ENCODE results near the gene TMEM150B. TPM values are rescaled to one million over a fixed set of nuclear protein-coding genes. Genes with fewer than 3 reads are reported as not detected.

TMEM150B gene
- total and polyA plus RNA-seq, 8 donors: 0.49 to 29.5 (median 0.90) TPM

DNA sequence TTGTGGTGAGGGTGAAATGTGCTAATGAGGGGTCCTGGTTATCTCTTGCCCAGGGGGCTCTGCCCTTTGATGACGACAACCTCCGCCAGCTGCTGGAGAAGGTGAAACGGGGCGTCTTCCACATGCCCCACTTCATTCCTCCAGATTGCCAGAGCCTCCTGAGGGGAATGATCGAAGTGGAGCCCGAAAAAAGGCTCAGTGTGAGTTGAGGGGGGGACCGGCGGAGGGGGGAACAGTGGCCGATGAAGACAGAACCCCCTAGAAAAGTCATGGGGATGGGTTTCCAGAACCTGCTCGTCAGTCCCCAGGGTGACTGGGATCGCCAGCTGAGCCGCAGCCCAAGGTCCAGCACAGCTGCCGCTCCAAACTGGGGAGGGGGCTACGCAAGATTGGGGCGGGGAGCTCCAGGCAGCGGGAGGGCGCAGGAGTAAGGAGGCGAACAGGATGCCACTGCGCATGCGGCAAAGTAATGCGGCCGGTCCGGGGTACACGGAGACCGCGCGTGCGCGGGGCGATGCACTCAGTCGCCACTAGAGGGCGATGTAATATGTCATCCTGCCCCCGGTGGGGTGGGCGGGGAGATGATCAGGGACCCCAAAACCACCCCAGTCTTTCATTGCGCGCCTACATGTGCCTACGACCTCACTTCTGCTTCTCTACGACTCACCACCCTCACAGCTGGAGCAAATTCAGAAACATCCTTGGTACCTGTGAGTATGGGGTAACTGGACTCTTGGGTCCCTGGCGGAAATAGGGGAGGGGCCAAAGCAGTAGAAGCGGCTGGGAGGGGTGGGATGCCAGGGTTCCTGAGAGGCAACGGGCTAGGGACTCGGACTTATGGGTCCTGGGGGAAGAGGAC is 23.5 kb downstream of the TMEM150B start:
- intact Hi-C loops (cut with DNase I): loop anchor here in 1 of 2 donors (10.0 kb wide), 1 partner anchor 83 kb away; the partner anchor contains the start of genes RPL28 and TMEM238

DNA sequence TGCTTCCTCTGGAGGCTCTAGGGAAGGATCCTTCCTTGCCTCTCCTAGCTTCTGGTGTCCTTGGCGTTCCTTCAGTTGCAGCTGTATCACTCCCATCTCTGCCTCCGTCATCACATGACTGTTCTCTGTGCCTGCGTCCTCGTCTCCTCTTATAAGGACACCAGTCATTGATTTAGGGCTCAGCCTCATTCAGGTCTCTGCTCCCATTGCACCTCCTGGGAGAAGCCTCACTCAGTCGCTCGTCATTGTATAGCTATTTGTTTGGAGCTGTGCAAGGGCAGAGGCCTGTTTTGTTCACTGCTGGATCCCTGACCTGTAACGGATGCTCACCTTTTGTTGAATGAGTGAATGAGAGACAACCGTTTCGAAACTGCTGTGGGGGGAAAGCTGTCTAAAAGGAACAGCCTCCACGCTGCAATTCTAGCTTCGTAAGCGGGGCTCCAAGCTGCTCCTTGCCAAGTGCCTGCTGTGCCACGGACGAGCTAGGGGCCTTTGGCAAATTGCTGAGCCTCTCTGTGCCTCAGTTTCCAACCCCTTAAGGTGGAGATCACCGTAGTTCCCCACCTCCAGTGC is 24.2 kb downstream of the TMEM150B start:
- no peak overlapping the region for H3K4me3 ChIP-seq
- no peaks in the 10 kb centered on the region for H3K9me3 ChIP-seq
- peaks cover 0 to 12% of the 10 kb centered on the region in 2 donors for H3K27me3 ChIP-seq
- ATAC-seq (no peak), DNase-seq (no peak)
- H3K4me1 ChIP-seq: peaks cover 0 to 10% of the 10 kb centered on the region in 2 donors
- no peaks in the 10 kb centered on the region for H3K36me3 ChIP-seq
- intact Hi-C loops (cut with DNase I): loop anchor here in 1 of 2 donors (10.0 kb wide), 1 partner anchor 84 kb away; the partner anchor contains the start of genes RPL28 and TMEM238
- no peak overlapping the region for H3K27ac ChIP-seq
- TF ChIP-seq, protein P1, sequence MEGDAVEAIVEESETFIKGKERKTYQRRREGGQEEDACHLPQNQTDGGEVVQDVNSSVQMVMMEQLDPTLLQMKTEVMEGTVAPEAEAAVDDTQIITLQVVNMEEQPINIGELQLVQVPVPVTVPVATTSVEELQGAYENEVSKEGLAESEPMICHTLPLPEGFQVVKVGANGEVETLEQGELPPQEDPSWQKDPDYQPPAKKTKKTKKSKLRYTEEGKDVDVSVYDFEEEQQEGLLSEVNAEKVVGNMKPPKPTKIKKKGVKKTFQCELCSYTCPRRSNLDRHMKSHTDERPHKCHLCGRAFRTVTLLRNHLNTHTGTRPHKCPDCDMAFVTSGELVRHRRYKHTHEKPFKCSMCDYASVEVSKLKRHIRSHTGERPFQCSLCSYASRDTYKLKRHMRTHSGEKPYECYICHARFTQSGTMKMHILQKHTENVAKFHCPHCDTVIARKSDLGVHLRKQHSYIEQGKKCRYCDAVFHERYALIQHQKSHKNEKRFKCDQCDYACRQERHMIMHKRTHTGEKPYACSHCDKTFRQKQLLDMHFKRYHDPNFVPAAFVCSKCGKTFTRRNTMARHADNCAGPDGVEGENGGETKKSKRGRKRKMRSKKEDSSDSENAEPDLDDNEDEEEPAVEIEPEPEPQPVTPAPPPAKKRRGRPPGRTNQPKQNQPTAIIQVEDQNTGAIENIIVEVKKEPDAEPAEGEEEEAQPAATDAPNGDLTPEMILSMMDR (IDR thresholded peaks at IDR 0.05): no peak

More for the DNA sequence above, 23.5 kb downstream of the TMEM150B start:
- peaks cover 0 to 10% of the 10 kb centered on the region in 2 donors for H3K4me1 ChIP-seq
- H3K4me3 ChIP-seq: peak overlapping the region; percentile 5 to 26
- no peaks in the 10 kb centered on the region for H3K9me3 ChIP-seq
- no peaks in the 10 kb centered on the region for H3K36me3 ChIP-seq
- TF ChIP-seq, protein P1 (IDR thresholded peaks at IDR 0.05): peak; percentile 99
- H3K27ac ChIP-seq: no peak overlapping the region
- ATAC-seq (peak; percentile 98), DNase-seq (peak; percentile 77 to 97 (median 92))
- H3K27me3 ChIP-seq: peaks cover 0 to 12% of the 10 kb centered on the region in 2 donors

DNA sequence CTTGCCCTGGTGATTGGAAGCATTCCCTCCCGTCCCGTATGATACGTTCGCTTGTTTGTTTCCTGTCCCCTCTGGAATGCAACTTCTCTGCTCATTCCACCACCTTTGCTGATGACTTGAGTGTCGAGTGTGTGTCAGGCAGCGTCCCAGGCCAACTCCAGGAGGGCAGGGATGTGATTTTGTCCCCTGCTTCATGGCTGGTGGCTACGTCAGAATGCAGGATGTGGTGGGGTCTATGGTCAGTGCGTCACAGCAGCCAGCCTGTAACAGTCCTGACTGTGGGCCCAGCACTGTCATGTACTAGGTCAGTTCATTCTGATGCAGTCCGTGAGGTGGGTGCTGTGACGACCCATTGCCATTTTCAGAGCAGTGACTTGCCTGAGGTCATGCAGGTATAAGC is 25.1 kb downstream of the TMEM150B start:
- intact Hi-C loops (cut with DNase I): loop anchor here in 1 of 2 donors (10.0 kb wide), 2 partner anchors 85 to 115 kb away; partner anchors contain the start of genes RPL28 and TMEM238

DNA sequence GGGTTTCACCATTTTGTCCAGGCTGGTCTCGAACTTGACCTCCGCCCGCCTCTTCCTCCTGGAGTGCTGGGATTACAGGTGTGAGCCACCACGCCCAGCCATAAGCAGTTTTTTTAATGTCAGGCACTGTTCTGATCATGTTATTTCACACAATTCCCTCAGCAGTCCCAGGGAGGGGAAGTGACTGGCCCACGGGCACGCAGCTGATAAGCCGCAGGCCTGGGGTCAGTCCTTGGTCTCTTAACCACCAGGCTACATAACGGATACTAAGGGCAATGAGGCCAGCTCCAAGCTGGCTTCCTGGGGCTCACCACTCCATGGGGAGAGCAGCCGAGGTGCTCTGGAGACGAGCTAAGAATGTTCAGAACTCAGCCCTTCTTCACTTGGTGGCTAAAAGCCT is 27.9 kb downstream of the TMEM150B start:
- intact Hi-C loops (cut with DNase I): loop anchor here in 1 of 2 donors (10.0 kb wide), 1 partner anchor 118 kb away; no protein-coding TSS in a partner anchor
- DNase-seq: no peak
- TF ChIP-seq, protein P1 (IDR thresholded peaks at IDR 0.05): no peak

More for the DNA sequence above, 25.1 kb downstream of the TMEM150B start:
- Histone ChIP-seq H3K36me3 (no peaks in the 10 kb centered on the region), H3K9me3 (no peaks in the 10 kb centered on the region), H3K4me1 (peaks cover 0 to 10% of the 10 kb centered on the region in 2 donors), H3K4me3 (no peak overlapping the region), H3K27ac (no peak overlapping the region), H3K27me3 (peaks cover 0 to 12% of the 10 kb centered on the region in 2 donors)
- TF ChIP-seq, protein P1 (IDR thresholded peaks at IDR 0.05): no peak
- DNase-seq (no peak), ATAC-seq (no peak)

More for the DNA sequence above, 27.9 kb downstream of the TMEM150B start:
- peaks cover 0 to 12% of the 10 kb centered on the region in 2 donors for H3K27me3 ChIP-seq
- H3K4me3 ChIP-seq: no peak overlapping the region
- no peaks in the 10 kb centered on the region for H3K9me3 ChIP-seq
- no peak overlapping the region for H3K27ac ChIP-seq
- no peak for ATAC-seq
- no peaks in the 10 kb centered on the region for H3K36me3 ChIP-seq
- peaks cover 0 to 10% of the 10 kb centered on the region in 2 donors for H3K4me1 ChIP-seq
